Measurements from ENCODE around the gene TNS3. TPM values are rescaled to one million over a fixed set of nuclear protein-coding genes. Genes with fewer than 3 reads are reported as not detected.
A peak's percentile ranks its signal among the peaks of the same experiment; 100 is the strongest.

TNS3 gene
- total and polyA plus RNA-seq, 10 donors, result 17.7 to 247 (median 147) TPM

DNA sequence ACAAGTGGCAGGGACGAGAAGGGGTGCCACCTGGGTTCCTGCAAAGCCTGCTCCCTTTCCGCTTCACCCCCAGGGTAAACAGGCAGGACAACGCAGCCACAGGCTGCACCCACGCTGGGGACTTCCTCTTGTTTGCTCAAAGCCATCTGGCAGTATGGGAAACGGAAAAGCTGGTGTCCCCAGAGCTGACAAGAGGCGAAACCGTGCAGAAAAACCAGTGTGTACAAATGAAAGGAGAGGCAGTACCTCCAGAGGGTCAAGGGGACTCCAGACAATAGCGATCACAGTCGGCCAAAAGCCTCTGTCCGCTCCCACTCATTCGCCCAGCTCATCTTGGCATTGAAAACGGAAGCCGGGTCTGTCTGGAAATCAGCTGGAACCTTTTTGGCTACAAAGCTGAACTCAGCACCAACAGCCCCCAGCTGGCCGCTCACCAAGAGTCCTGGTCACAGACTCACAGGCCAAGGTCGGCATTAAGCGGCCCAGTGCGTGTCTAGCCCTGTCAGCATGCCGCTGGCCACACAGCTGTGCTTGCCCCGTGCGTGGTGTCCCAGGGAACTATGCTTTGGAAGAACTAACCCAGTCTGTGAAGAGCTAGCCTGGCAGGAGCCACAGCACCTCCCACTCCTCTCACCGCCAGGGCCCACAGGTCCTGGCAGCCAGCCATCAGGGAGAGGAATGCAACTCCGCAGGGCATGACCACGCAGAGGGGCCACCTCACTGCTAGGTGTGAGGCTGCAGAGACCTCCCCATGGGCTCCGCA lies 10.4 kb downstream of the TNS3 start:
- 9 to 13% (median 11%) methylated on average over 11 to 24 of the region's 24 CpGs for WGBS, 5 donors
- peak overlapping the region in 2 of 8 donors; percentile 22 to 46 for H3K4me3 ChIP-seq

DNA sequence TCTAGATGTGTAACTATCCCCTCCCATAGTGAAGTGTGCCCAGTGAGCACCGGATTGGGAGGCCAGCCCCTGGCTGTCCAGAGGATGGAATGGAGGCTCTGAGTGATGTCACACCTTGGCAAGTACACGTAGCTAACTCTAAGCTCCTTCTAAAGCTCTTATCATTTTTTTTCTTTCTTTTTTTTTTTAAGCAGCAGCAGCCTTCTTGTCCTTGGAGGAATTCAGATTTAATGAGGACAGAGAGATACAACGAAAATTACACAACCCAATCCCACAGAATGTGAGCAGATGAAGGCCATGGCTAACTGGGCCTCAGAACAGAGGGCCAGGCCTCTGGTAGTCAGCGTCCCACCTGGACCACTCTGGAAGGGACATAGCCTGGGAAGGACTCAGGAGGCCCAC lies 11.3 kb downstream of the TNS3 start:
- TF ChIP-seq POLR2AphosphoS5 (IDR thresholded peaks at IDR 0.05), result no peak
- TF ChIP-seq, protein P1, sequence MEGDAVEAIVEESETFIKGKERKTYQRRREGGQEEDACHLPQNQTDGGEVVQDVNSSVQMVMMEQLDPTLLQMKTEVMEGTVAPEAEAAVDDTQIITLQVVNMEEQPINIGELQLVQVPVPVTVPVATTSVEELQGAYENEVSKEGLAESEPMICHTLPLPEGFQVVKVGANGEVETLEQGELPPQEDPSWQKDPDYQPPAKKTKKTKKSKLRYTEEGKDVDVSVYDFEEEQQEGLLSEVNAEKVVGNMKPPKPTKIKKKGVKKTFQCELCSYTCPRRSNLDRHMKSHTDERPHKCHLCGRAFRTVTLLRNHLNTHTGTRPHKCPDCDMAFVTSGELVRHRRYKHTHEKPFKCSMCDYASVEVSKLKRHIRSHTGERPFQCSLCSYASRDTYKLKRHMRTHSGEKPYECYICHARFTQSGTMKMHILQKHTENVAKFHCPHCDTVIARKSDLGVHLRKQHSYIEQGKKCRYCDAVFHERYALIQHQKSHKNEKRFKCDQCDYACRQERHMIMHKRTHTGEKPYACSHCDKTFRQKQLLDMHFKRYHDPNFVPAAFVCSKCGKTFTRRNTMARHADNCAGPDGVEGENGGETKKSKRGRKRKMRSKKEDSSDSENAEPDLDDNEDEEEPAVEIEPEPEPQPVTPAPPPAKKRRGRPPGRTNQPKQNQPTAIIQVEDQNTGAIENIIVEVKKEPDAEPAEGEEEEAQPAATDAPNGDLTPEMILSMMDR (IDR thresholded peaks at IDR 0.05 in 8 of 11, conservative IDR thresholded peaks at IDR 0.05 in 3 of 11), result no peak
- no peak for TF ChIP-seq POLR2A (IDR thresholded peaks at IDR 0.05)
- WGBS, 5 donors, result 47 to 54% (median 50%) methylated on average over 4 of the region's 4 CpGs
- intact Hi-C loops (cut with DNase I; ENCODE audit: low total_unique reads), result loop anchor here (10.0 kb wide), 1 partner anchor 116 kb away; no protein-coding TSS in a partner anchor
- peaks cover 47 to 99% (median 87%) of the 10 kb centered on the region in 6 donors for H3K4me1 ChIP-seq
- no peaks in the 10 kb centered on the region for H3K9me3 ChIP-seq
- no peak overlapping the region for H3K4me3 ChIP-seq
- no peak for DNase-seq
- peaks cover 0 to 22% (median 0%) of the 10 kb centered on the region in 6 donors for H3K36me3 ChIP-seq
- no peaks in the 10 kb centered on the region for H3K27me3 ChIP-seq (replicated peaks in 1 of 7)
- H3K27ac ChIP-seq, result peak overlapping the region; percentile 77 to 93 (median 88)

More for the DNA sequence above, 10.4 kb downstream of the TNS3 start:
- Histone ChIP-seq H3K9me3 (no peaks in the 10 kb centered on the region), H3K27ac (peak overlapping the region; percentile 77 to 93 (median 88)), H3K36me3 (peaks cover 0 to 21% (median 0%) of the 10 kb centered on the region in 6 donors), H3K4me1 (peaks cover 55 to 100% (median 95%) of the 10 kb centered on the region in 6 donors), H3K27me3 (replicated peaks in 1 of 7) (no peaks in the 10 kb centered on the region)
- peak; percentile 92 for DNase-seq
- TF ChIP-seq POLR2A (IDR thresholded peaks at IDR 0.05) (no peak), POLR2AphosphoS5 (IDR thresholded peaks at IDR 0.05) (peak; percentile 78 to 88 (median 86))
- intact Hi-C loops (cut with DNase I; ENCODE audit: low total_unique reads), result loop anchor here (10.0 kb wide), 1 partner anchor 117 kb away; no protein-coding TSS in a partner anchor

GRCh38 chr7:47568547-47568946 lies 13.4 kb downstream of the TNS3 start:
- H3K36me3 ChIP-seq, result peaks cover 0 to 22% (median 0%) of the 10 kb centered on the region in 6 donors
- H3K9me3 ChIP-seq, result no peaks in the 10 kb centered on the region
- H3K4me3 ChIP-seq, result peak overlapping the region in 1 of 8 donors; percentile 9
- H3K27ac ChIP-seq, result peak overlapping the region in 6 of 8 donors; percentile 35 to 93 (median 90)
- TF ChIP-seq POLR2AphosphoS5 (IDR thresholded peaks at IDR 0.05), result peak; percentile 62 to 91 (median 90)
- TF ChIP-seq, protein P1 (IDR thresholded peaks at IDR 0.05 in 8 of 11, conservative IDR thresholded peaks at IDR 0.05 in 3 of 11), result no peak
- TF ChIP-seq POLR2A (IDR thresholded peaks at IDR 0.05), result no peak
- H3K27me3 ChIP-seq (replicated peaks in 1 of 7), result no peaks in the 10 kb centered on the region
- peak; percentile 87 for DNase-seq
- 12 to 26% (median 13%) methylated on average over 11 to 13 of the region's 13 CpGs for WGBS, 5 donors
- H3K4me1 ChIP-seq, result peaks cover 37 to 85% (median 66%) of the 10 kb centered on the region in 6 donors
- intact Hi-C loops (cut with DNase I; ENCODE audit: low total_unique reads), result no loop called here

DNA sequence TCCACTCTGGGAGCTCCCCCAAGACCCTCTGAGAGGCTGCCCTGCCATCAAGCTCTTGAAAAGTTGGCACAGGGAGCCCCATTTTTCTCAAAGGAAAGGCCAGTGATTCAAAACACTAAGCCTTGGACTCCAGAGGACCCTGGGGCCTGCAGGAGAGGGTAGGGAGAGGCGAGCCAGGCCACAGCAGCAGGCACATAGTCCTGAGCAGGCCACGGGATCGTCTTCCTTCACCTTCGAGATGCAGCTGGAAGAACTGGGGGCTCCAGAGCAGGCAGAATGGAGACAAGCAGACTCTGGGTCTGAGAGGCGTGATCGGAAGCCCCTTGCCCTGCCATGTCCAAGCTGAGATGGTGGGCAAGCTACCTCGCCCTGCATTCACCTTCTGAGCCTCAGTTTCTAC lies 13.9 kb downstream of the TNS3 start:
- DNase-seq, result peak; percentile 76
- intact Hi-C loops (cut with DNase I; ENCODE audit: low total_unique reads), result no loop called here
- H3K4me3 ChIP-seq, result peak overlapping the region in 1 of 8 donors; percentile 9
- TF ChIP-seq POLR2AphosphoS5 (IDR thresholded peaks at IDR 0.05), result no peak
- TF ChIP-seq, protein P1 (IDR thresholded peaks at IDR 0.05 in 8 of 11, conservative IDR thresholded peaks at IDR 0.05 in 3 of 11), result no peak
- no peak for TF ChIP-seq POLR2A (IDR thresholded peaks at IDR 0.05)
- WGBS, 5 donors, result 75 to 89% (median 77%) methylated on average over 7 of the region's 7 CpGs
- H3K4me1 ChIP-seq, result peaks cover 32 to 82% (median 63%) of the 10 kb centered on the region in 6 donors
- no peaks in the 10 kb centered on the region for H3K9me3 ChIP-seq
- no peaks in the 10 kb centered on the region for H3K27me3 ChIP-seq (replicated peaks in 1 of 7)
- H3K36me3 ChIP-seq, result peaks cover 0 to 22% (median 0%) of the 10 kb centered on the region in 6 donors
- peak overlapping the region in 7 of 8 donors; percentile 20 to 93 (median 90) for H3K27ac ChIP-seq

All from spleen (tissue), 11 donors.